OCI-LY1 (cell line): Measurements from ENCODE around the gene NETO1.

ENCODE experiments used
- H2AFZ ChIP-seq: fragments of 200-600 bp; sonication (generic), shearing (Covaris generic); 2 replicates; pipeline ENCODE4 v1.6.0; 2014; ENCODE audit warnings: antibody characterized with exemption, mild to moderate bottlenecking, low read length
- H3F3A ChIP-seq: fragments of 200-600 bp; sonication (generic), shearing (Covaris generic); 2 replicates; pipeline ENCODE4 v1.6.0; 2014; ENCODE audit warnings: mild to moderate bottlenecking, antibody characterized with exemption, low read length, moderate library complexity; ENCODE audit not compliant: insufficient read depth
- H3K27ac ChIP-seq: fragments of 200-600 bp; sonication (generic); 2 replicates; pipeline ENCODE4 v1.5.1; 2014; ENCODE audit warnings: low read length, mixed run types, mild to moderate bottlenecking, low read depth; ENCODE audit not compliant: poor library complexity, severe bottlenecking
- H3K27me3 ChIP-seq: fragments of 200-600 bp; sonication (generic); 2 replicates; pipeline ENCODE4 v1.6.0; 2014; ENCODE audit warnings: antibody characterized with exemption, mild to moderate bottlenecking, low read length, moderate library complexity; ENCODE audit not compliant: insufficient read depth
- H3K36me3 ChIP-seq: fragments of 200-600 bp; sonication (generic); 2 replicates; pipeline ENCODE4 v1.6.1; 2014; ENCODE audit warnings: mild to moderate bottlenecking, antibody characterized with exemption, low read length, moderate library complexity, mixed read lengths; ENCODE audit not compliant: insufficient read depth
- H3K4me1 ChIP-seq: fragments of 200-600 bp; sonication (generic); 2 replicates; pipeline ENCODE4 v1.5.1; 2014; ENCODE audit warnings: mild to moderate bottlenecking, low read length, moderate library complexity; ENCODE audit not compliant: insufficient read depth, severe bottlenecking
- H3K4me2 ChIP-seq: fragments of 200-600 bp; sonication (generic), shearing (Covaris generic); 2 replicates; pipeline ENCODE4 v1.6.1; 2014; ENCODE audit warnings: low read length
- H3K4me3 ChIP-seq: fragments of 200-600 bp; sonication (generic); 2 replicates; pipeline ENCODE4 v1.5.1; 2014; ENCODE audit warnings: low read length, low read depth, mild to moderate bottlenecking, mixed read lengths; ENCODE audit not compliant: poor library complexity, severe bottlenecking
- H3K79me2 ChIP-seq: fragments of 200-600 bp; shearing (Covaris generic); 2 replicates; pipeline ENCODE4 v1.6.1; 2016; ENCODE audit warnings: mixed run types, low read length, mixed read lengths; ENCODE audit not compliant: insufficient read depth
- H3K9ac ChIP-seq: fragments of 200-600 bp; sonication (generic), shearing (Covaris generic); 2 replicates; pipeline ENCODE4 v1.6.1; 2014; ENCODE audit warnings: mild to moderate bottlenecking, low read length, mixed read lengths
- H3K9me2 ChIP-seq: fragments of 200-600 bp; sonication (generic), shearing (Covaris generic); 2 replicates; pipeline ENCODE4 v1.6.1; 2014; ENCODE audit warnings: low read depth, mild to moderate bottlenecking, low read length, mixed read lengths
- H3K9me3 ChIP-seq: fragments of 200-600 bp; shearing (Covaris generic); 2 replicates; pipeline ENCODE4 v1.6.1; 2014; ENCODE audit warnings: low read length, mixed read lengths
- H4K20me1 ChIP-seq: fragments of 200-600 bp; sonication (generic), shearing (Covaris generic); 2 replicates; pipeline ENCODE4 v1.6.0; 2016; ENCODE audit warnings: mild to moderate bottlenecking, low read length; ENCODE audit not compliant: insufficient read depth
- CTCF ChIP-seq: fragments of 200-600 bp; sonication (generic), shearing (Covaris generic); IDR thresholded peaks from 2 replicates; pipeline ENCODE4 v1.5.1; 2017; ENCODE audit warnings: mild to moderate bottlenecking, antibody characterized with exemption, low read length, moderate library complexity, mixed read lengths
- EZH2 ChIP-seq: fragments of 200-600 bp; sonication (generic), shearing (Covaris generic); IDR thresholded peaks from 2 replicates; pipeline ENCODE4 v1.8.0; 2017; ENCODE audit warnings: borderline replicate concordance, mixed run types, mild to moderate bottlenecking, antibody characterized with exemption, low read length, moderate library complexity, mixed read lengths

The NETO1 gene

GRCh38 chr18:72895548-72895947, 27.8 kb upstream of the NETO1 start:
- Histone ChIP-seq H3K79me2 (no peaks in the 10 kb centered on the region), H3K9ac (no peak overlapping the region), H3K4me1 (no peaks in the 10 kb centered on the region), H3K27me3 (no peaks in the 10 kb centered on the region), H3K4me3 (no peak overlapping the region), H3K9me3 (no peaks in the 10 kb centered on the region), H3K4me2 (no peak overlapping the region), H4K20me1 (no peaks in the 10 kb centered on the region), H3K9me2 (no peaks in the 10 kb centered on the region), H2AFZ (no peak overlapping the region), H3K36me3 (no peaks in the 10 kb centered on the region), H3F3A (no peaks in the 10 kb centered on the region), H3K27ac (no peak overlapping the region)
- no peak for TF ChIP-seq CTCF
- TF ChIP-seq EZH2: no peak

- Histone ChIP-seq H3K79me2 (no peaks in the 10 kb centered on the region), H3K4me3 (no peak overlapping the region), H4K20me1 (no peaks in the 10 kb centered on the region), H3K9me3 (no peaks in the 10 kb centered on the region), H3K4me1 (no peaks in the 10 kb centered on the region), H3K36me3 (no peaks in the 10 kb centered on the region), H3K9ac (no peak overlapping the region), H3K27ac (no peak overlapping the region), H3K9me2 (no peaks in the 10 kb centered on the region), H3K27me3 (no peaks in the 10 kb centered on the region), H3K4me2 (no peak overlapping the region), H3F3A (no peaks in the 10 kb centered on the region), H2AFZ (no peak overlapping the region)
- TF ChIP-seq CTCF: no peak
- no peak for TF ChIP-seq EZH2
Observed at GRCh38 chr18:72878561-72878960, 10.8 kb upstream of the NETO1 start.

- Histone ChIP-seq H3K9me3 (no peaks in the 10 kb centered on the region), H3K27ac (no peak overlapping the region), H3K36me3 (no peaks in the 10 kb centered on the region), H2AFZ (no peak overlapping the region), H3K4me2 (no peak overlapping the region), H3F3A (no peaks in the 10 kb centered on the region), H3K79me2 (no peaks in the 10 kb centered on the region), H4K20me1 (no peaks in the 10 kb centered on the region), H3K9ac (no peak overlapping the region), H3K4me3 (no peak overlapping the region), H3K4me1 (no peaks in the 10 kb centered on the region), H3K27me3 (no peaks in the 10 kb centered on the region), H3K9me2 (no peaks in the 10 kb centered on the region)
- no peak for TF ChIP-seq EZH2
- no peak for TF ChIP-seq CTCF
Observed at GRCh38 chr18:72878143-72878542, 10.4 kb upstream of the NETO1 start.
